ENCODE data around the gene MAT2B.

GRCh38 chr5:163512526-163512925, 7.1 kb downstream of the MAT2B start:
- TF ChIP-seq POLR2AphosphoS5 (IDR thresholded peaks at IDR 0.05) (no peak), CTCF (IDR thresholded peaks at IDR 0.05) (no peak)

Measured in stomach (tissue), 4 donors.